T-helper 2 cell (primary cell): ENCODE results near the gene HSPA2.

Source experiments
- DNase-seq, 5 experiments: peaks; one replicate each; pipeline versions ENCODE4 v3.0.0 to v3.0.0-alpha.2; 2012 to 2022
- total RNA-seq, 2 donors: gene quantifications; one replicate each; lab custom pipeline; 2026; lab: John Stamatoyannopoulos, UW

Gene HSPA2
- 30.3 to 40.5 reads per million in 2 donors for total RNA-seq

GRCh38 chr14:64540208-64541202 is at the start of gene HSPA2:
Gene HSPA2 (plus strand): TSS chr14:64540741. CDS start chr14:64540850, 109 bp downstream.
- peak; percentile 84 to 99 (median 91) for DNase-seq

- DNase-seq: no peak
Observed at GRCh38 chr14:64491637-64492036, 48.9 kb upstream of the HSPA2 start.

- DNase-seq: no peak
Observed at GRCh38 chr14:64493455-64493854, 47.1 kb upstream of the HSPA2 start.

- DNase-seq: no peak
Observed at GRCh38 chr14:64495252-64495651, 45.3 kb upstream of the HSPA2 start.

- peak in 1 of 5 experiments; percentile 18 for DNase-seq
Observed at GRCh38 chr14:64496764-64497163, 43.8 kb upstream of the HSPA2 start.

GRCh38 chr14:64500088-64500487 is 40.5 kb upstream of the HSPA2 start:
- DNase-seq: no peak

- peak in 1 of 5 experiments; percentile 76 for DNase-seq
Observed at GRCh38 chr14:64501411-64502171, 39.0 kb upstream of the HSPA2 start.

GRCh38 chr14:64502456-64502855 is 38.1 kb upstream of the HSPA2 start:
- DNase-seq: peak in 2 of 5 experiments; percentile 32 to 46

- DNase-seq: peak in 1 of 5 experiments; percentile 58
Observed at GRCh38 chr14:64502887-64503433, 37.6 kb upstream of the HSPA2 start.

- DNase-seq: peak; percentile 90 to 99 (median 98)
Observed at GRCh38 chr14:64503434-64504309, 36.9 kb upstream of the HSPA2 start, which contains the start of gene ZBTB25. Gene ZBTB25 (minus strand): TSS chr14:64503838. CDS start chr14:64490533, 13,305 bp downstream.

- peak; percentile 66 to 95 (median 83) for DNase-seq
Observed at GRCh38 chr14:64504310-64504896, 36.1 kb upstream of the HSPA2 start, which contains the start of gene ZBTB1. Gene ZBTB1 (plus strand): TSS chr14:64504770. CDS start chr14:64521505, 16,735 bp downstream.

GRCh38 chr14:64504897-64505794 is 35.4 kb upstream of the HSPA2 start:
- DNase-seq: peak; percentile 59 to 95 (median 79)

GRCh38 chr14:64506721-64507120 is 33.8 kb upstream of the HSPA2 start:
- no peak for DNase-seq

GRCh38 chr14:64507376-64508156 is 33.0 kb upstream of the HSPA2 start:
- DNase-seq: peak in 2 of 5 experiments; percentile 19 to 31

- peak in 1 of 5 experiments; percentile 81 for DNase-seq
Observed at GRCh38 chr14:64508215-64508776, 32.2 kb upstream of the HSPA2 start.

GRCh38 chr14:64509036-64509435 is 31.5 kb upstream of the HSPA2 start:
- DNase-seq: no peak

- peak; percentile 21 to 68 (median 46) for DNase-seq
Observed at GRCh38 chr14:64510825-64511671, 29.5 kb upstream of the HSPA2 start.

- no peak for DNase-seq
Observed at GRCh38 chr14:64513271-64513670, 27.3 kb upstream of the HSPA2 start.
